Measurements from ENCODE around the gene PGP.

The PGP gene

DNA sequence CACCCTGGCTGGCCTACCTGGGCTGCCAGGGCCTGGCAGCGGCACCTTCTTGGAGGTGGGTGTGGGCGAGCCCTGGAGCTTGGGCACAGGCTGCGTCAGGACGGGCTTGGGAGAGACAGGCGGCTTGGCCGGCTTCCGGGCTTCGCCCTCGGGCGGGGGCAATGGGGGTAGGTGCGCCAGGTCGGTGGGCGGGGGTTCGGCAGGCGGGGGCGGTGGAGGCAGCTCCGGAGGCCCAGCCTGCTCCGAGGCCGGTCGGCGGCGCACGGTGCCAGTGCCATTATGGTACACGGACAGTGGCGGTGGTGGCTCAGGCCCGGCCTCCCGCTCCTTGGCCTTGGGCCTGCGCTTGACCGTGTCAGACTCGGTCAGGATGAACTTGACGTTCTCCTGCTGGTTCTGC, 35.1 kb downstream of the PGP start:
- Histone ChIP-seq H3K27ac (no peak overlapping the region), H2AFZ (ENCODE audit: low read depth) (no peak overlapping the region), H4K20me1 (ENCODE audit: insufficient read depth) (no peaks in the 10 kb centered on the region), H3K36me3 (ENCODE audit: insufficient read depth) (peaks cover 6% of the 10 kb centered on the region; the same call in 1 of the 2 replicates), H3K4me2 (no peak overlapping the region), H3K27me3 (ENCODE audit: insufficient read depth, low read depth) (no peaks in the 10 kb centered on the region; the same call in 1 of the 2 replicates), H3K4me1 (ENCODE audit: low read depth, poor library complexity, severe bottlenecking) (no peaks in the 10 kb centered on the region), H3K9ac (no peak overlapping the region), H3K4me3 (IDR thresholded peaks at IDR 0.05; ENCODE audit: insufficient read depth, low read depth, low read length) (no peak overlapping the region), H3K79me2 (ENCODE audit: insufficient read depth, low read depth) (no peaks in the 10 kb centered on the region)
- TF ChIP-seq, protein P1, sequence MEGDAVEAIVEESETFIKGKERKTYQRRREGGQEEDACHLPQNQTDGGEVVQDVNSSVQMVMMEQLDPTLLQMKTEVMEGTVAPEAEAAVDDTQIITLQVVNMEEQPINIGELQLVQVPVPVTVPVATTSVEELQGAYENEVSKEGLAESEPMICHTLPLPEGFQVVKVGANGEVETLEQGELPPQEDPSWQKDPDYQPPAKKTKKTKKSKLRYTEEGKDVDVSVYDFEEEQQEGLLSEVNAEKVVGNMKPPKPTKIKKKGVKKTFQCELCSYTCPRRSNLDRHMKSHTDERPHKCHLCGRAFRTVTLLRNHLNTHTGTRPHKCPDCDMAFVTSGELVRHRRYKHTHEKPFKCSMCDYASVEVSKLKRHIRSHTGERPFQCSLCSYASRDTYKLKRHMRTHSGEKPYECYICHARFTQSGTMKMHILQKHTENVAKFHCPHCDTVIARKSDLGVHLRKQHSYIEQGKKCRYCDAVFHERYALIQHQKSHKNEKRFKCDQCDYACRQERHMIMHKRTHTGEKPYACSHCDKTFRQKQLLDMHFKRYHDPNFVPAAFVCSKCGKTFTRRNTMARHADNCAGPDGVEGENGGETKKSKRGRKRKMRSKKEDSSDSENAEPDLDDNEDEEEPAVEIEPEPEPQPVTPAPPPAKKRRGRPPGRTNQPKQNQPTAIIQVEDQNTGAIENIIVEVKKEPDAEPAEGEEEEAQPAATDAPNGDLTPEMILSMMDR (conservative IDR thresholded peaks at IDR 0.05; ENCODE audit: low read depth, low read length): no peak

DNA sequence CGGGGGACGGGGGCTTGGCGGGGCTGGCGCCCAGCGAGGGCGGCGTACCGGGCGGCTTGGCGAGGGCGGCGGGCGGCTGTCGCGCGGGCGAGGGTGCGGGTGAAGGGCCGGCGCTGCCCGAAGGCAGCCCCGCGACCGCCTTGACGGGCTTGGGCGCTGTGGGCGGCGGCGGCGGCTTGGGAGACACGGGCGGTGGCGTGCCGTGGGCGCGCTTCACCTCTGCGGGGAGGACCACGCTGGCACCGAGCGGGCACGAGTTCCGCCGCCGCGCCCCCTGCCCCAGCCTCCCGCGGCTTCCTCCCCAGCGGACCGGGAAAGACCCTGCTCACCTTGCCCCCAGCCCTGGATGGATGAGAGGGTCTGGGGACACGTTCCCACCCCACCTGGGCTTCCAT, 35.5 kb downstream of the PGP start:
- no peaks in the 10 kb centered on the region for H3K4me1 ChIP-seq (ENCODE audit: low read depth, poor library complexity, severe bottlenecking)
- TF ChIP-seq, protein P1 (conservative IDR thresholded peaks at IDR 0.05; ENCODE audit: low read depth, low read length): no peak
- H3K27ac ChIP-seq: no peak overlapping the region
- no peak overlapping the region for H3K4me2 ChIP-seq
- H2AFZ ChIP-seq (ENCODE audit: low read depth): no peak overlapping the region
- H3K36me3 ChIP-seq (ENCODE audit: insufficient read depth): peaks cover 6% of the 10 kb centered on the region; the same call in 1 of the 2 replicates
- no peaks in the 10 kb centered on the region for H3K27me3 ChIP-seq (ENCODE audit: insufficient read depth, low read depth)
- no peaks in the 10 kb centered on the region for H4K20me1 ChIP-seq (ENCODE audit: insufficient read depth)
- no peak overlapping the region for H3K4me3 ChIP-seq (IDR thresholded peaks at IDR 0.05; ENCODE audit: insufficient read depth, low read depth, low read length)
- no peaks in the 10 kb centered on the region for H3K79me2 ChIP-seq (ENCODE audit: insufficient read depth, low read depth)
- no peak overlapping the region for H3K9ac ChIP-seq

DNA sequence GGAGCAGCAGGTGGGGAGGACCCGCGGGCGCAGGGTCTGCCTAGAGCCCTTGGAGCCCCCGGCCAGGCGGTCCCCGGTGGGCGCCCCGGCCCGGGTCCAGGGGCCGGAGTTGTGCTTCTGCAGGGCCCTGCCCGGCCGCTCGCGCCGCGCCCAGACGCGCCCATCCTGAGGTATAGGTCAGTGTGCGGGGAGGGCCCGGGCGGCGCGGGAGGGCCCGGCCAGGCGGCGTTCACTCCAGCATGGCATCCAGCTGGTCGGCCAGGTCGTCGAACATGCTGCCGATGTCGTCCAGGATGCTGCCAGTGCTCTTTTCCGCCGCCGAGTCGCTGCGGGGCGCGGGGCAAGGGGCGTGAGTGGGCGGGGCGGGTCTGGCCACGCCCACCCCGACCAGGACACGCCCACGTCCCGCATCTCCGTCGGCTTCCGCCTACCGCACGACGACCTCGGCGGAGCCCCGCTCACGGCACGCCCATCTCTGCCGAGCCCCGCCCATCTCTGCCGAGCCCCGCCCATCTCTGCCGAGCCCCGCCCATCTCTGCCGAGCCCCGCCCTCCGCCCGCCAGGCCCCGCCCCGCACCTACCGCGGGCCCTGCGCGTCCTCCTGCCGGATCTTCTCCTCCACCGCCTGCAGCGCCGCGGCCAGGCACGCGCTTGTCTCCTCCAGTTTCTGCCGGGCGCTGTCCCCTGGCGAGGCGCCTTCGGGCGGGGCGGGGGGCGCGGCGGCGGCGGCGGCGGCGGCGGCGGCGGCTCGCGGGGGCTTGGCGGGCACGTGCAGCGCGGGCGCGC, 36.1 kb downstream of the PGP start:
- Histone ChIP-seq H2AFZ (ENCODE audit: low read depth) (no peak overlapping the region), H3K79me2 (ENCODE audit: insufficient read depth, low read depth) (no peaks in the 10 kb centered on the region), H3K27me3 (ENCODE audit: insufficient read depth, low read depth) (no peaks in the 10 kb centered on the region), H3K36me3 (ENCODE audit: insufficient read depth) (peaks cover 6% of the 10 kb centered on the region; the same call in 1 of the 2 replicates), H3K4me1 (ENCODE audit: low read depth, poor library complexity, severe bottlenecking) (no peaks in the 10 kb centered on the region), H3K4me2 (no peak overlapping the region), H4K20me1 (ENCODE audit: insufficient read depth) (no peaks in the 10 kb centered on the region), H3K4me3 (IDR thresholded peaks at IDR 0.05; ENCODE audit: insufficient read depth, low read depth, low read length) (no peak overlapping the region), H3K27ac (no peak overlapping the region), H3K9ac (no peak overlapping the region)
- TF ChIP-seq, protein P1 (conservative IDR thresholded peaks at IDR 0.05; ENCODE audit: low read depth, low read length): no peak

DNA sequence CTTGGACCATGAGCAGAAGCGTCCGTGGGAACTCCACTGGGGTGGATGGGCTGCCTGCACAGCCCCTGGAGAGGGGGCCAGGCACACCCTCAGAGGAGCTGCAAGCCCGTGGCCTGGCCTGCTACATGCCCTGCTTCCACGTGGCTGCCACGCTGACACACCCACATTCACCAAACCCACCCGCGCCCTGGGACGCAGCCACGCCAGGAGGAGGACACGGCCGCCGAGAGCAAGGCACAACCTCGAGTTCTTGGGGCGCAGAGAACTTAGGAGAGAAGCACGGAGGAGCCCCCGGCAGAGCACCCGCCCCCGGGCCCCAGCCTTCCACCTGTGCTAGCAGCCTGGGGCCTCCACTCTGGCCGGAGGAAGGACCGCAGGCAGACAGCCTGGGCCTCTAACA, 37.1 kb downstream of the PGP start:
- TF ChIP-seq, protein P1 (conservative IDR thresholded peaks at IDR 0.05; ENCODE audit: low read depth, low read length): no peak
- Histone ChIP-seq H3K27ac (no peak overlapping the region), H3K4me1 (ENCODE audit: low read depth, poor library complexity, severe bottlenecking) (no peaks in the 10 kb centered on the region), H3K27me3 (ENCODE audit: insufficient read depth, low read depth) (no peaks in the 10 kb centered on the region), H3K79me2 (ENCODE audit: insufficient read depth, low read depth) (no peaks in the 10 kb centered on the region), H3K4me3 (IDR thresholded peaks at IDR 0.05; ENCODE audit: insufficient read depth, low read depth, low read length) (no peak overlapping the region), H3K9ac (no peak overlapping the region), H2AFZ (ENCODE audit: low read depth) (no peak overlapping the region), H3K36me3 (ENCODE audit: insufficient read depth) (peaks cover 6% of the 10 kb centered on the region; the same call in 1 of the 2 replicates), H3K4me2 (no peak overlapping the region), H4K20me1 (ENCODE audit: insufficient read depth) (no peaks in the 10 kb centered on the region)
